ENCODE measurements around the gene GP1BB.

The GP1BB gene

DNA sequence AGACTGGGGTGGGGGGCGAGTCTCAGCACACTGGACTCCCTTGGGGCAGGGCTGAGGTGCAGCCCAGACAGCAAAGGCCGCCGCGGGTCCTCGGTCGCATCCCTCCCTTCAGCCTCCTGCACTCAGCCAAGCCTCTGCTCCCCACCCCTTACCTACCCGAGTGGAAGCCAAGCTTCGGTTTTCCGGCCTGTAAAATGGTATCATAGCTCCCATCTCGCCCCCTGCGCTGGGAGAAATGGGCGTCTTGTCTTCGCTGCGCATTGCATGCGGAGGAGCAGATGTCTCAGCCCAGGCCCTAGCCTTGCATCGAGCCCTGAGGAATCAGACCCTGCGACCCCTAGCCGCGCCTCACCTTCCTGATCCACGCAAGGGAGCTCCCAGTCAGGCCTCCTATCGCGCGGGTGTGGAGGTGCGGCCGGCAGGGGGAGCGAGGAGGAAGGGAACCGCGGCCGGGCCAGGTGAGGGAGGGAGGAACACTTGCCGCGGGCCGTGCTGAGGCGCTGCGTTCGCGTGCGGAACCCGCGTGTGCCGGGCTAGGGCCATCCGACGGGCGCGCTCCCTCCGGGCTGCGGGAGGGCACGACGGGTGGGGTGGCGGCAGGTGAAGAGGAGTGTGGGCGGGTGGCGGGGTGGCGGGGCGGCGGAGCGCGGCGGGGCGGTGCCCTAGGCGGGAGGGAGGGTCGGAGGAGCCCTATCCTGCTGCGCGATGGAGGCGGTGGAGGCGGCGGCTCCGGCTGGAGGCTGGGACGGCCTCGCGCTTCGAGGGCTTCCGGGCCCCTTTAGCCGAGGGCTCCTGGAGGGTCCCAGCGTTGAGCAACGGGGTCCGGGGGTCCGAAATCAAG, 33.2 kb downstream of the GP1BB start:
- DNase-seq, result peak in 1 of 2 experiments; percentile 40

DNA sequence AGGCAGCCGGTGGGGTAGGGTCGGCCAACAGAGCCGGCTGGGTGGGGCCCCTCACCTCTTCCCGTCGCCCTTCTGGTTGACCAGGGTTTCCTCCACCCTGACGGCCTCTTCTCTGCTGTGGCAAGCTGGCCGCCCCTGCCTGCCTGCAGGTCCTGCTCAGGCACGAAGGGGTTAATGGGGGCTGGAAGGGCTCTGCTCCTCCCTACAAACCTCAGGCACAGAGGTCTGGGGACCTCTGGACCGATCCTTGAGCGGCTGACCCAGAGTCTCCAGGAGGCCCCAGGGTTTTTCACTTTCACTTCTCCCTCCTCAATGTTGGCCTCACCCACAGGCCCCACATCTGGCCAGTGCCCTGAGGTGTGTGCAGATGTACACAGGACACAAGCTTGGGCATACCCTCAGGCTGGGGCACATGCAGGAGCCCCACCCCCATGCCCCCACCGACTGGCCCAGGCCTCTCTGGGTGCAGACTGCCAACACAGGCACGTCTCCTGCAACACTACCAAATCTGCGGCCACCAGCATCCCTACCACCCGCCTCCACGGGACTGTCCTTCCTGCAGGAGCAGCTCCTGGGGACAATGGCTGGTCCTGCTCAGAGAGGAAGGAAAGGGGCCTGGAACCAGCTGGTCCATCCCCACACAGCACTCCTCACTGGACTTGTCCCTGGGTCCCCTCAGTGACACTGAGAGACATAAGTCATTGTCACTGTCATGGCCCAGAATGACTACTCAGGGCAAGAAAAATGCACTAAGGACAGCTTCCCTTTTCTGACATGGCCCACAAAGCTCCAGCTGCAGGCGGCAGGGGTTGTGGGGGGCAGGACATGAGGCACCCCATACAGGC, 34.0 kb downstream of the GP1BB start:
- DNase-seq, result no peak

DNA sequence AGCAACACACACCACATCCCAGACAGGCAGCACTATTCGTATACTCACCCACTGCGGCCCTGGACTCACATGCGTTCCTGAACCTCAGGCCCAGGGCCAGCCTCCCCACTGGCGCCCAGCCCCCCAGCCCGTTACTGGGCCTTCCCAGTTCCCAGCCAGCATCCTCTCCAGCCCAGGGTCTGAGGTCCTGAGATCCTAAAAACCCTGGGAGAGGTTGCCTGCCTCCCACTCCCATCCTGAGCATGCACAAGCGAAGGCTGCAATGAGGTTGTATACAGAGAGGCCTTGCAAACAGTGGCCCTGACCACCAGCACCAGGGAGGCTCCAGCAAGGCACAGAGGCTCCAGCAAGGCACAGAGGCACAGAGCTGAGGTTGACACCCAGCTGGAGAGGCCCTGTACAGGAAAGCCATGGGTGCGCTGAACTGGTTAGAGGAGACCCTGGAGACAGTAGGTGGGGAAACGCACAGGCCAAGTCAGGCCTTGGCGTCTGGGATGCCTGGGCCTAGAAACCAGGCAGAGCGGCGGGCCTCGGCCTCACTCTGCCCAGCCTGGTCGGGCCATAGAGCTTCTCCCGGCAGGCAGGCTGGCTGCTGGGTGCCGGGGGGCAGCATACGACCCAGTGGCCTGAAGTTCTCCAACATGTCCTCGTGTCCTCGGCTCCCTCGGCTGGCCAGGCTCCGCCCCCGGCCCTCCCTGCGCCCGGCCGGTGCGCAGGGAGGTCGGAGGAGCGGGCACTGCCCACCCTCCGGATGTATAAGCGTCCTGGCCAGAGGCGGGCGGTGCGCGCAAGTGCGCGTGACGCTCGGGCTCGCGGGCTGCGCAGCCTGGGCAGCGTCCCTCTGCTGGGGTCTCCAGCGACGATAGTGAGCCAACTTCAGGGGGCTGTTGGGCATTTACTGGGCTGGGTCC, 34.9 kb downstream of the GP1BB start:
- no peak for DNase-seq

DNA sequence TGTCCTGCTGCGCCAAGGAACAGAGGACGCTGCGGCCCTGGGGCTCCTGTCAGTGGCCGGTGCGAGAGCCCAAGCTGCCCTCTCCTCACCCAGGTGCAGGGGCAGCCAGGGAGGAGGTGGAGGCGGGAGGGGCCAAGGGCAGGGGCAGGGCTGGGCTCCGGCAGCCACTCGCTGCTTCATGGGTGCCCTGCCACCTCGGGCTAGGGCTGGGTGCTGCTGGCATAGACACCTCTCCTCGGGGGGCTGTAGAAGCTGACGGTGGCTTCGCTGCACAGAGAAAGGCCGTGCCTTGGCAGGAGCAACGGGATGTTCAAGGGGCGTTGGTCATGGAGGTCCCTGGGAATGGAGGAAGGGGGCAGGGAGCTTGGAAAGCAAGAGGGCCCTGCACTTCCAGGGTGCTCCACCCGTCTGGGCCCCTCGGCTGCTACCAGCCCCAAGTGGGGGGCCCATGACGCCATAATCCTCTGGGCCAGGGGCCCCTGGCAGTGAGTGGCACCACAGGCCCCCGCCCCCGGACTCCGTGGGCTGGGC, 35.6 kb downstream of the GP1BB start:
- no peak for DNase-seq

DNA sequence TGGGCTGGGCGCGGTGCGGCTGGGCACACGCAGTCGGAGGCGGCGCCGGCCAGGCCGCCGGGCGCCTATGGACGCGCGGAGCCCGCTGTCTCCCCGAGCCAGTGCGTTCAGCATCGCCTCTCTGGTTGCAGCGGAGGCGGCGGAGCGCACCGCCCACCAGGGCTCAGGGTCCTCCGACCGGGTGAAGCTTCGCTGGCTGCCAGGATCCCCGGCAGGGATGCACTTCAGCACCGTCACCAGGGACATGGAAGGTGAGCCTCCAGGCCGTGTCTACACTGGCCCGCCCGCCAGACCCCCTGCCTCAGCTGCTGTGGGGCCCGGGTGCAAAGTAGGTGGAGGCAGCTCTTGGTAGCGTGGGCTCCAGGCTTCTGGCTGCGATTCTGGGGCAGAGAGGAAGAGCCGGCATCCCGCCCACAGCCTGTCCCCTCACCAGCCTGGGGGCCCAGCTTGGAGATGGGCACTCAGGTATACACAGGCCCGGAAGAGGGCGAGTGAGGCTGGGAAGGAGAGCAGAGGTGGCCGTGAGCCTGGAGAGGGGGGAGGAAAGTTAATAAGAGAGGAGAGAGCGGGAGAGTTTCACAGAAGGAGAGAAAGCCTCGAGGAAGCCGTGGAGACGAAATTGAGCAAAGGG, 36.2 kb downstream of the GP1BB start:
- DNase-seq, result peak in 1 of 2 experiments; percentile 27

DNA sequence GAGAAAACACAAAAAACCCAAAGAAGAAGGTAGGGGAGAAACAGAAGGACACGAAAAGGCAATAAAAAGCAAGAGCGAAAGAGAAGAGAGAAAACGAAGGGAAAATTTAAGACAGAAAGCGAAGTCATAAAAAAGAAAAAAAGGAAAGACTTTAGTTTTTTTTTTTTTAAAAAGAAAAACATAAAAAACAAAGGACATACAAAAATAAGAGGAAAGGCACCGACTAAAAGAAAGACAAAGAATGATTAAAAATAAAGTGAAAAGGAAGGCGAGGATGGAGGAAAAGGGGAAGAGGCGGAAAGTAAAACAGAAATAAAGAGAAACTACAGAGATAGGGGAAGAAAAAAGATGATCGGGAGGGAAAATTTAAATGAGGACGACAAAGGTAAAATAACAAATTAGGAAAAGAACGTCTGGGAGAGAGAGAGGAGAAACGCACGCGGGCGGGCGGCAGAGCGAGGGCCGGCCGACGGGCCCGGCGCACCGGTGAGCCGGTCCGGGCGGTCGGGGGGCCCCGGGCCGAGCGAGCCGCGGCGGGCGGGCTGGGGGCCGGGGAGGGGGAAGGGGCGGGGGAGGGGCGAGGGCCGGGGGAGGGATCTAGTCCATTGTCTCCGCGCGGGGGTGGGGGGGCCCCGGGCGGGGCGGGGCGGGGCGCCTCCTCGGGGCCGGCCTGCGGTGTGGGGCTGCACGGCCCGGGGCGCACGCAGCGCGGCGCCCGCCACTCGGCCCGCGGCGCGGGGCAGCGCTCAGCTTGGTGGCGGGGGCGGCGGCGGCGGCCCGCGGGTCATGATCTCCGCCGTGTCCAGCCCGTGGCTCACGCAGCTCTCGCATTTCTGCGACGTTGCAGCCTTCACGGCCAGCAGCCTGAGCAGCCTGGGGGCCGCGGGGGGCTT, 37.0 kb downstream of the GP1BB start, which contains the start of gene TBX1:
Gene TBX1, plus strand, starts transcription at position 721 of the 893 bp plus-strand sequence. Its CDS starts 66 bp downstream, at position 787.
- no peak for DNase-seq

DNA sequence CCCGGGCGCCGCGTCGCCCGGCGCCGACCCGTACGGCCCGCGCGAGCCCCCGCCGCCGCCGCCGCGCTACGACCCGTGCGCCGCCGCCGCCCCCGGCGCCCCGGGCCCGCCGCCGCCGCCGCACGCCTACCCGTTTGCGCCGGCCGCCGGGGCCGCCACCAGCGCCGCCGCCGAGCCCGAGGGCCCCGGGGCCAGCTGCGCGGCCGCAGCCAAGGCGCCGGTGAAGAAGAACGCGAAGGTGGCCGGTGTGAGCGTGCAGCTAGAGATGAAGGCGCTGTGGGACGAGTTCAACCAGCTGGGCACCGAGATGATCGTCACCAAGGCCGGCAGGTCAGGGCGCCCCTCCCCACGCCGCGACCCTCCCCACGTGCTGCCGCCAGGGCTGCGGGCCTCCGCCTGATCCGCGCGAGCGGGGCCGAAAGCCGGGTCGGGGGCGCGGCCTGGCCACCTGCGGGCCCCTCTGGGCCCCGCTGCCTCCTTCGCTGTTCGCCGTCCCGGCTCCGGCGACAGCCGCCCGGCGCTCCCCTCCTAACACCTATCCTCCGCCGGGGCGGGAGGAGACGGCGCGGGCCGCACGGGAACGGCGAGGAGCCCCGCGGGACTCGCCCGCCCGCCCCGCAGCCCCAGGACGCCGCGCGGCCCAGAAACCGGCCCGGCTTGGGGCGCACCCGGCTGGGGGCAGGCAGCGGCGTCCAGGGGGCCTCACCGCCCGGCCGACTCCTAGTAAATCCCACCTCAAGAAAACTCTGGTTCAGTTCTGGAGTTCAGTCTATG, 37.8 kb downstream of the GP1BB start:
- DNase-seq, result no peak

DNA sequence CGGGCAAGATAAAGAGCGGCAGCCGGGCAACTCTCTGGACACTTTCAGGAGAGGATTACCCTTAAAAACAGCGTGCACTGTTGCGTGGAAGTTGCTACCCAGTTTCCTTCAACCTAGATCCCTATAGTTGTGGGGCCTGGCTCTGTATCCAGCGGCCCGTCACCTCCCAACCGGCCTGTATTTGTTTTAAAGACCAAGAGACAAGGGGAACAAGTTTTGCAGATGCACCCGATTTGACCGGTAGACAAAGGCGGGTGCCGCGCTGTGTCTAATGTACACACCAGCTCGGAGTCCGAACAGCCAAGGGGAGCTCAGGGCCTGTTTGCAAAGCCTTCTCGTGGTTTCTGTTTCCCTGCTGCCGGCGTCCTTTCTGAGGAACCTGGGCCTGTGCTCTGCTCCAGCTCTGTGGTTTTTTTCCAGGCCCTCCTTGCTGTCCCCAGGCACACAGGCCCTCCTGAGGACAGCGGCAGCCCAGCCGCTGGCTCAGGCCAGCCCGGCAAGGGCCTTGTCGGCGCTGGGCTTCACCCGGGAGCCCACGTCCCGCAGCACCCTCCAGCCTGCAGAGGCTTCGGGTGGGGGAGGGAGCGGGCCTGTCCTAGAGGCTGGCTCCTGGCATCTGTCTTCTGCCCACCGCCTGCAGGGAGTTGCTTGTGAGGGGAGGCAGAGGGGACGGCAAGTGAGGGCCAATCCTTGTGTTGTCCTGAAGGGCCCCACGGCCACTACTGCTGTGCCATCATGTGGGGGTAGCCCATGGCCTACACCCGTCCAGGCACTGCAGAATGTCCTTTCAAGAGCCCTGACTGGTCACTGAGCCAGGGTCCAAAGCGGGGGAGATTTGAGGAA, 38.6 kb downstream of the GP1BB start:
- no peak for DNase-seq

DNA sequence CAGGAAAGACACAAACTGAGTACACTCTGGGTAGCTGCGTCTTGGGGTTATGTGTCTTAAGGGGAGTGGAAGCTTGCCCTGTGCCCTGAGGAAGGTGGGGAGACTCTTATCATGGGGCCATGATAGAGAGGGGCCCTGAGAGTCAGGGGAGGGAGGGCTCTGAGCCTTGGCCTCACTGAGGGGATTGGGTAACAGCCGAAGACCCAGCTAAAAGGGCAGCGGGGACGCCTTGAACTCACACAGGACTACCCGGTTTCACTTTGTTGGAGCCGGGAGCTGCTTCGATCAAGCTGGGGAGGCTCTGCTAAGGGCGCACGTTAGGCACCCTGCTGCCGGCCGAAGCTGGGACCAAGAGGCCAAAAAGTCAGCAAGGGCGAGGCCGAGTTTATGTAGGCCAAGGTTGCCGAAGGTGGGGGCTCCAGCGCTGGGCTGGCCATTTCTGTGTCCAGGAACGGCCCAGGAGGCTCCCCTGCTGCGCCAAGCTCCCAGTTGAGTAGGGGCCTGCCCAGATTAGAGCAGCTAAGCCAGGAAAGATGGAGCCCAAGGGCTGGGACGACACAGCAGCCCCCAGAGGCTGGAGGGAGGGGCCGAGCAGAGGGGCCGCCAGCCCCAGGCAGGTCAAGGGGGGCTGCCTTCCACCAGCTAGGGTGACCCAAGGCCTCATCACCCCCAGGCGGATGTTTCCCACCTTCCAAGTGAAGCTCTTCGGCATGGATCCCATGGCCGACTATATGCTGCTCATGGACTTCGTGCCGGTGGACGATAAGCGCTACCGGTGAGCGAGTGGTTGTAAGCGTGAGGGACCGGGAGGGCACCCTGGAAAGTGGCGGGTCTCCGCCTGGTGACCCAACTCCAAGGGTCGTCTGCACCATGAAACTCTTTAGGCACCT, 39.5 kb downstream of the GP1BB start:
- DNase-seq, result no peak

DNA sequence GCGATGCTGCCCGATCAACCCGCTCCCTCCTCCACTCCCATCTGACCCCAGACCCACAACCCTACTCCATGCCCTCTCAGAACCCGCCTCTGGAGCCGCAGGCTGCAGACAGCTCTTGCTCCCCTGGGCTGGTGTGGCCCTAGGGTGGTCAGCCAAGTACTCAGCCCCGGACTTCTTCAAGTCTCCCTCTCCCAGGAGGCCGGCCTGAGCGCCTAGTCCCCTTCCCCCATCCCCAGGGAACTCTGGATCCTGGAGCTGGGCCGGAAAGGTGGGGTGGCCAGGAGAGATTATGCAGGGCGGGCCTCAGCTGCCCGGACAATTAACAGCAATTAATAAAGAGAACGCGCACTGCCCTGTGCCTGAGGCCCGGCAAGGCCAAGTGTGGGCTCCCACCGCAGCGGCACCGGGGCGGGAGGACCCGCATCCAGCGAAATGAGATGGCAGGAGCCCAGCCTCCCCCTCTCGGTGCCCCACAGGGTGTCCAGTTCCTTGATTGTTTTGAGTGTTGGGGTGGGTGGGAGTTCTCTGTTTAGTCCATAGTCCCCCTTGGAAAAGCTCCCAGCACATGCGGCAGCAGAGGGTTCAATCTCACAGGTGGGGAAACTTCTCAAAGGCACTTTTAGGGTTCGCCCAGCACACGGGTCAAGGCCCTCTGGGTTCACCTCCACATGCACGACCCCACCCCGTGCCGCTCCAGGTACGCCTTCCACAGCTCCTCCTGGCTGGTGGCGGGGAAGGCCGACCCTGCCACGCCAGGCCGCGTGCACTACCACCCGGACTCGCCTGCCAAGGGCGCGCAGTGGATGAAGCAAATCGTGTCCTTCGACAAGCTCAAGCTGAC, 40.3 kb downstream of the GP1BB start:
- no peak for DNase-seq

DNA sequence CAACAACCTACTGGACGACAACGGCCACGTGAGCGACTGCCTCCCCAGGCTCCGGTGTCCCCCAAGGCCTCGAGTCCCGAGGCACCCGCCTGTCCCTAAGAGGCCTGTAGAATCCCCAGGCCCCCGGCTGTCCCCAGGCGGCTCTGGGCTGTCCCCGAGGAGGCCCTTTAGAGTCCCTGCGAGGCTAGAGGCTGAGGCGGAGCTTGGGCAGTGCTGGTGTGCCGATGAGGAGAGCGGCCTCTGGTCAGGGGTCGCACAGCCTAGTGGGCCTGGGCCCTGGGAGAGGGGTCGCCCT, 40.9 kb downstream of the GP1BB start:
- no peak for DNase-seq

DNA sequence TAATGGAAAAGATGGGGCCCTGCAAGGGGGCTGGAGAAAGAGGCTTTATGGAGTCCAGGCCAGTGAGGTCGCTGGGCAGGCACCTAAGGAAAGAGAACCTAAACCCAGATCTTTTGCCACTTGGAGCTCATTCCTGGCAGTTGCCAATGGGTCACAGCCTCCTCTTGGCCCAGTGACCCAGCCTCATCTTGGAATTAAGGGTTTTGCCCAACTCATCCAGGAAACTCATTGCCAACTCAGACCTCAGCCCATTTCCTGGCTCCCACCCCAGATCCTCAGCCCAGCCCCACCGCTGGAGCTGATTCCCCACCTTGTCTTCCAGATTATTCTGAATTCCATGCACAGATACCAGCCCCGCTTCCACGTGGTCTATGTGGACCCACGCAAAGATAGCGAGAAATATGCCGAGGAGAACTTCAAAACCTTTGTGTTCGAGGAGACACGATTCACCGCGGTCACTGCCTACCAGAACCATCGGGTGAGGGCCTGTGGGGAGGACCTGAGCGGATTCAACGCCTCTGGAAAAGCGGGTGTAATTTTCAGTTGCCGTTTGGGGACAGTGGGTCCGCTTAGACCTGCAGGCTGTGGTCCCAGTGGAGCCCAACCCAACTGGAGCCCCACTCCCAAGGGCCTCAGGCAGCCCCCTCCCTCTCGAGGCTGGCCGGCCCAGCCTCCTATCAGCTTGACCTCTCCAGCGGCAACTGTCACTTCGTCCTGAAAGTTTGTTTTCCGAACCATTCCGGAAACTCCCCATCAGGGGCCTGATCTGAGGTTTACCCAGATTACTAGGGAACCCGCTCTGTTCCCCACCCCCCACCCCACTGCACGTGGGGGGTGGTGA, 41.5 kb downstream of the GP1BB start:
- DNase-seq, result no peak

DNA sequence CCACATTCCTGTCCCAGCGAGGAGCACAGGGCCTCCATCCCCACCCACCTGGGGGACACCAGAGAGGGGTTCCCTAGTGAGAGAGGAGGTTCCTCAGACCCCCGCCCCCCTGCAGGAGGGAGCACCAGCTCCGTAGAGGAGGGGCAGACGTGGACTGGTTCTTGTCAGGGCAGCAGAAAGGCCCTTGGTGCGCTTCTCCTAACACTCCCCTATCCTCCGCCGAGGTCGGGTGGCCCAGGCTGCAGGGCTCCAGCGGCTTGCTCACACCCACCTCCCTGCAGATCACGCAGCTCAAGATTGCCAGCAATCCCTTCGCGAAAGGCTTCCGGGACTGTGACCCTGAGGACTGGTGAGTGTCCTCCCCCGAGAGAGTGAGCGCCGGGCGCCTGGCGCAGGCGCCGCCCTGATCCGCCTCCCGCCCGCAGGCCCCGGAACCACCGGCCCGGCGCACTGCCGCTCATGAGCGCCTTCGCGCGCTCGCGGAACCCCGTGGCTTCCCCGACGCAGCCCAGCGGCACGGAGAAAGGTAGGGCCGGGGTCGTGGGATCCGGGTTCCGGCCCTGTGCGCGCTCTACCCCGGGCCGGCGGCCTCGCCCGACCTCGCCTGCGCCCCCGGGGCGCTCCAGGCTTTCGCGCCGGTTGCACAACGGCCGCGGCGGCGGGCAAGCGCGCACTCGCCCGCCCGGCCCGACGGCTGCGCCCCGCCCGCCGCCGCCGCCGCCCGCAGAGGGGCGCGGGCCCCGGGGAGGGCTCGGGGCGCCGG, 42.3 kb downstream of the GP1BB start:
- DNase-seq, result no peak

DNA sequence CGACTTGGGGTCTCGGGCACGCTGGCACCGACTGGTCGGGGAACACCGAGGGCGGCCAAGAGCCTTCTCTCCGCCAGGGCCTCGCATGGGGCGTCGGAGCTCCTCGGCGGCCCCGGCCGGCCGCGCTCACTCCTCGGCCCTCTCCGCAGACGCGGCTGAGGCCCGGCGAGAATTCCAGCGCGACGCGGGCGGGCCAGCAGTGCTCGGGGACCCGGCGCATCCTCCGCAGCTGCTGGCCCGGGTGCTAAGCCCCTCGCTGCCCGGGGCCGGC, 42.8 kb downstream of the GP1BB start:
- DNase-seq, result no peak

DNA sequence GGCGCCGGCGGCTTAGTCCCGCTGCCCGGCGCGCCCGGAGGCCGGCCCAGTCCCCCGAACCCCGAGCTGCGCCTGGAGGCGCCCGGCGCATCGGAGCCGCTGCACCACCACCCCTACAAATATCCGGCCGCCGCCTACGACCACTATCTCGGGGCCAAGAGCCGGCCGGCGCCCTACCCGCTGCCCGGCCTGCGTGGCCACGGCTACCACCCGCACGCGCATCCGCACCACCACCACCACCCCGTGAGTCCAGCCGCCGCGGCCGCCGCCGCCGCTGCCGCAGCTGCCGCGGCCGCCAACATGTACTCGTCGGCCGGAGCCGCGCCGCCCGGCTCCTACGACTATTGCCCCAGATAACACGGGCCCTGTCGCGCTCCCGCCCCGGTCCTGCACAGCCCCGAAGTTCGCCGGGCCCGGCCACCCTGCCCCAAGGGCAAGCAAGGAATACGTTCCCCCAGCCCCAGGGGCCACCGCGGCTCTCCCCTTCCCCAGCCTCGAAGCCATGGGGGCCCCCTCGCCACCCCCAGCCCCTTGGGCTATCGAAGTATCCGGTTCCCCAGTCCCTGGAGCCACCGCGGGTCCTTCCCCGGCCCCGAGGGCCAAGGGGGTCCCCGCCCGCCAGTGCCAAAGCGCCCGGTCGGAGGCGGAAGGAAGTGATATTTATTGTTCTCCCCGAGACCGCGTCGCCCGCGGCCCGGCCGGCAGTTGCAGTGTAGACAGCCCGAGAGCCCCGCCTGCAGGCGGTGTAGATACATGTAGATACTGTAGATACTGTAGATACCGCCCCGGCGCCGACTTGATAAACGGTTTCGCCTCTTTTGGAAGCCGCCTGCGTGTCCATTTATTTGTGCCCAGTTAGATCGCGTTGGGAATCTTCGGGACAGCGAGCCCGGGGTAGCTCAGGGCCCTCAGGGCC, 43.4 kb downstream of the GP1BB start:
- DNase-seq, result no peak
